Measurements from ENCODE around the gene LHX6. TPM values are rescaled to one million over a fixed set of nuclear protein-coding genes. Genes with fewer than 3 reads are reported as not detected.

The LHX6 gene
- total RNA-seq, 1 experiment from 2014 or later, result 1.5 TPM

- TF ChIP-seq ZBTB21 (CRISPR knock-in tag; IDR thresholded peaks at IDR 0.05; ENCODE audit: borderline replicate concordance) (no peak), ZNF671 (CRISPR knock-in tag; IDR thresholded peaks at IDR 0.05) (no peak), CTCF (IDR thresholded peaks at IDR 0.05) (no peak), CDX4 (CRISPR knock-in tag; IDR thresholded peaks at IDR 0.05; ENCODE audit: borderline replicate concordance) (no peak), ERG (CRISPR knock-in tag; IDR thresholded peaks at IDR 0.05) (no peak), TCF7 (CRISPR knock-in tag; IDR thresholded peaks at IDR 0.05; ENCODE audit: low read depth) (no peak), JAZF1 (CRISPR knock-in tag; IDR thresholded peaks at IDR 0.05) (no peak), EMX1 (CRISPR knock-in tag; IDR thresholded peaks at IDR 0.05) (no peak), ZNF232 (CRISPR knock-in tag; IDR thresholded peaks at IDR 0.05) (no peak), TP53 (CRISPR knock-in tag; IDR thresholded peaks at IDR 0.05) (no peak), RORB (CRISPR knock-in tag; IDR thresholded peaks at IDR 0.05) (no peak), KAT7 (CRISPR knock-in tag; IDR thresholded peaks at IDR 0.05; ENCODE audit: borderline replicate concordance) (no peak), MYBL2 (CRISPR knock-in tag; IDR thresholded peaks at IDR 0.05) (no peak)
- TF ChIP-seq, protein P1, sequence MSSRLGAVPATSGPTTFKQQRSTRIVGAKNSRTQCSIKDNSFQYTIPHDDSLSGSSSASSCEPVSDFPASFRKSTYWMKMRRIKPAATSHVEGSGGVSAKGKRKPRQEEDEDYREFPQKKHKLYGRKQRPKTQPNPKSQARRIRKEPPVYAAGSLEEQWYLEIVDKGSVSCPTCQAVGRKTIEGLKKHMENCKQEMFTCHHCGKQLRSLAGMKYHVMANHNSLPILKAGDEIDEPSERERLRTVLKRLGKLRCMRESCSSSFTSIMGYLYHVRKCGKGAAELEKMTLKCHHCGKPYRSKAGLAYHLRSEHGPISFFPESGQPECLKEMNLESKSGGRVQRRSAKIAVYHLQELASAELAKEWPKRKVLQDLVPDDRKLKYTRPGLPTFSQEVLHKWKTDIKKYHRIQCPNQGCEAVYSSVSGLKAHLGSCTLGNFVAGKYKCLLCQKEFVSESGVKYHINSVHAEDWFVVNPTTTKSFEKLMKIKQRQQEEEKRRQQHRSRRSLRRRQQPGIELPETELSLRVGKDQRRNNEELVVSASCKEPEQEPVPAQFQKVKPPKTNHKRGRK (CRISPR knock-in tag; IDR thresholded peaks at IDR 0.05; ENCODE audit: borderline replicate concordance), result no peak
- TF ChIP-seq, protein P2, sequence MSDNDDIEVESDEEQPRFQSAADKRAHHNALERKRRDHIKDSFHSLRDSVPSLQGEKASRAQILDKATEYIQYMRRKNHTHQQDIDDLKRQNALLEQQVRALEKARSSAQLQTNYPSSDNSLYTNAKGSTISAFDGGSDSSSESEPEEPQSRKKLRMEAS (CRISPR knock-in tag; IDR thresholded peaks at IDR 0.05), result no peak
- TF ChIP-seq, protein P3, sequence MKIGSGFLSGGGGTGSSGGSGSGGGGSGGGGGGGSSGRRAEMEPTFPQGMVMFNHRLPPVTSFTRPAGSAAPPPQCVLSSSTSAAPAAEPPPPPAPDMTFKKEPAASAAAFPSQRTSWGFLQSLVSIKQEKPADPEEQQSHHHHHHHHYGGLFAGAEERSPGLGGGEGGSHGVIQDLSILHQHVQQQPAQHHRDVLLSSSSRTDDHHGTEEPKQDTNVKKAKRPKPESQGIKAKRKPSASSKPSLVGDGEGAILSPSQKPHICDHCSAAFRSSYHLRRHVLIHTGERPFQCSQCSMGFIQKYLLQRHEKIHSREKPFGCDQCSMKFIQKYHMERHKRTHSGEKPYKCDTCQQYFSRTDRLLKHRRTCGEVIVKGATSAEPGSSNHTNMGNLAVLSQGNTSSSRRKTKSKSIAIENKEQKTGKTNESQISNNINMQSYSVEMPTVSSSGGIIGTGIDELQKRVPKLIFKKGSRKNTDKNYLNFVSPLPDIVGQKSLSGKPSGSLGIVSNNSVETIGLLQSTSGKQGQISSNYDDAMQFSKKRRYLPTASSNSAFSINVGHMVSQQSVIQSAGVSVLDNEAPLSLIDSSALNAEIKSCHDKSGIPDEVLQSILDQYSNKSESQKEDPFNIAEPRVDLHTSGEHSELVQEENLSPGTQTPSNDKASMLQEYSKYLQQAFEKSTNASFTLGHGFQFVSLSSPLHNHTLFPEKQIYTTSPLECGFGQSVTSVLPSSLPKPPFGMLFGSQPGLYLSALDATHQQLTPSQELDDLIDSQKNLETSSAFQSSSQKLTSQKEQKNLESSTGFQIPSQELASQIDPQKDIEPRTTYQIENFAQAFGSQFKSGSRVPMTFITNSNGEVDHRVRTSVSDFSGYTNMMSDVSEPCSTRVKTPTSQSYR (CRISPR knock-in tag; IDR thresholded peaks at IDR 0.05), result no peak
- TF ChIP-seq, protein P4, sequence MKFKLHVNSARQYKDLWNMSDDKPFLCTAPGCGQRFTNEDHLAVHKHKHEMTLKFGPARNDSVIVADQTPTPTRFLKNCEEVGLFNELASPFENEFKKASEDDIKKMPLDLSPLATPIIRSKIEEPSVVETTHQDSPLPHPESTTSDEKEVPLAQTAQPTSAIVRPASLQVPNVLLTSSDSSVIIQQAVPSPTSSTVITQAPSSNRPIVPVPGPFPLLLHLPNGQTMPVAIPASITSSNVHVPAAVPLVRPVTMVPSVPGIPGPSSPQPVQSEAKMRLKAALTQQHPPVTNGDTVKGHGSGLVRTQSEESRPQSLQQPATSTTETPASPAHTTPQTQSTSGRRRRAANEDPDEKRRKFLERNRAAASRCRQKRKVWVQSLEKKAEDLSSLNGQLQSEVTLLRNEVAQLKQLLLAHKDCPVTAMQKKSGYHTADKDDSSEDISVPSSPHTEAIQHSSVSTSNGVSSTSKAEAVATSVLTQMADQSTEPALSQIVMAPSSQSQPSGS (CRISPR knock-in tag; IDR thresholded peaks at IDR 0.05; ENCODE audit: borderline replicate concordance, low read depth), result no peak
- Mint-ChIP-seq H3K27me3 (ENCODE audit: low read depth) (no peaks in the 10 kb centered on the region), H3K27ac (peak overlapping the region; percentile 23; the same call in 1 of the 2 replicates), H3K4me3 (no peak overlapping the region), H3K36me3 (peaks cover 20% of the 10 kb centered on the region), H3K4me1 (peaks cover 18% of the 10 kb centered on the region), H3K9me3 (no peaks in the 10 kb centered on the region)
- DNase-seq (ENCODE audit: low spot score) (no peak), ATAC-seq (no peak)
- ChIA-PET CTCF (interaction anchor here (1.7 kb wide), 1 partner anchor 169 kb away, joined by 8 read pairs; no protein-coding TSS in a partner anchor), POLR2A (no interaction called here)
These were observed 39.5 kb upstream of the LHX6 start for GRCh38 chr9:122268041-122268814.

Data from WTC11 (cell line).